ENCODE measurements around the gene MTFR1L.

The MTFR1L gene

DNA sequence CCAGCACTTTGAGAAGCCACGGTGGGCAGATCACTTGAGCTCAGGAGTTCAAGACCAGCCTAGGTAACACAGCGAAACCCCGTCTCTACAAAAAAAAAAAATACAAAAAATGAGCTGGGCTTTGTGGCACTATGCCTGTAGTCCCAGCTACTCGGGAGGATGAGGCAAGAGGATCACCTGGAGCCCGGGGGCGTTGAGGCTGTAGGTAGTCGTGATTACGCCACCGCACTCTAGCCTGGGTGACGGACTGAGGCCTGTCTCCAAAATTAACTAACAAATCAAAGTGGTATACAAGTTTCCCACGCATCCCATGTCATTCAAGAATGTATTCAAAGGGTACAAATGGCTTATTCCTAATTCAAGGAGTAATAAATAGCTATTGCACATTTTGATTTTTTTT lies 37.1 kb downstream of the MTFR1L start:
- no peak for DNase-seq (ENCODE audit: extremely low spot score, insufficient read length, low read depth)
- no peak for FAIRE-seq

DNA sequence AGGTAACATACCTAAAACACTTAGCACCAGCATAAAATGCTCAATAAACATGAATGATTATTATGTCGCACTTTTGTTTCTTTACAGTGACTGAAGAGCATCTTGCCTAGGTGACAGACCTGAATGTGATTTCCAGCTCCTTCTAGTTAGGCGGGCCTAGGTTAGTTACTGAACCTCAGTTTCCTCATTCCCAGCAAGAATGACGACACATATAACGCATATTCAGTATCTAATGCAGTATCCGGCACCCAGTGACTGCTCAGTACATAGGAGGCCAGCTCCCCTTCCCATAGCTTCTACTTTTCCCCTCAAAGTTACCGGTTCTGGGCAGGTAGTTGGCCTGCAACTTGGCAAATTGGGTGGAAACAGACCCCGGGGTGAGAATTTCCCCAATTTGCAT lies 38.7 kb downstream of the MTFR1L start:
- no peak for FAIRE-seq
- no peak for DNase-seq (ENCODE audit: extremely low spot score, insufficient read length, low read depth)

DNA sequence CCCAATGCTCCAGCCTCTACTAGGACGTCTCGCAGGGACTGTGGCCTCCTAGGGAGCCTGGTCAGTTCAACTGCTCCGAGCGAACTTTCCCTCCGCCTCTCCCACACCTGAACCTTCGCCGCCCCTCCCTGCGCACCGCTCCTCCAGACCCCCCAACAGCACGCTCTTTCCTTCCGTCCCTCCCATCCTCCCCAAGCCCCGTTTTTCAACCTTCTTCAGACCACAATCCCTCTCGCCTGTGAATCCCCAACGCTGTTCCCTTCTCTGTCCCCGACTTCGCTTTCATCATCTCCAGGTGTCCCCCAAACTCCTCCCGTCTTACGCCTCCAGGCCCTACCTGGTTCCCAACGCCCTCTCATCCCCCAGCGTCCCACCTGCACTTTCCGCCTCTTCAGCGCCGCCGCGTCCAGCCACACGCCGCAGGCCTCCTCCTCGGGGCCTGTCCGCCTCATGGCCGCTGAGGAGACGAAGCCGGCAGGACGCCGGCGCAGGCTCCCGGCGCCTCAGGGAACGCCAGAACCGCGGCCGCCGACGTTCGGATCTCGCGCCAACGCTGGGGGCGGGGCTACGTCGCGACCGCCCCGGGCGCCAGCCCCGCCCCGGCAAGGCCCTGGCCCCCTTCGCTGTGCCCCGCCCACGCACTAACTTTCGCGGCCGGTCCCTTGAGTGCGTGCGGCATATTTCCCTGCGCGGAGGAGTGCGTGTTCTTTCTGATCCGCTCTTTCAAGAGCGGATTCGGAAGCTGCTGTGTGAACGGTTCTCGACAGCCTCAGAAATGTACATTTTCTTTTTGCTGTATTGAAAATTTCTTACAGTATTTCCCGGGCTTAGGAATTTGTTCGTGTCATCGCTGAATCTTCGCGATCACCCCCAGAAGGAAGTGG lies 39.4 kb downstream of the MTFR1L start, which contains the start of gene AUNIP:
Gene AUNIP, minus strand, starts transcription at position 552 of the 884 bp plus-strand sequence. Its CDS starts 100 bp downstream, at position 452.
- FAIRE-seq (peak; percentile 93), DNase-seq (ENCODE audit: extremely low spot score, insufficient read length, low read depth) (peak; percentile 96)

DNA sequence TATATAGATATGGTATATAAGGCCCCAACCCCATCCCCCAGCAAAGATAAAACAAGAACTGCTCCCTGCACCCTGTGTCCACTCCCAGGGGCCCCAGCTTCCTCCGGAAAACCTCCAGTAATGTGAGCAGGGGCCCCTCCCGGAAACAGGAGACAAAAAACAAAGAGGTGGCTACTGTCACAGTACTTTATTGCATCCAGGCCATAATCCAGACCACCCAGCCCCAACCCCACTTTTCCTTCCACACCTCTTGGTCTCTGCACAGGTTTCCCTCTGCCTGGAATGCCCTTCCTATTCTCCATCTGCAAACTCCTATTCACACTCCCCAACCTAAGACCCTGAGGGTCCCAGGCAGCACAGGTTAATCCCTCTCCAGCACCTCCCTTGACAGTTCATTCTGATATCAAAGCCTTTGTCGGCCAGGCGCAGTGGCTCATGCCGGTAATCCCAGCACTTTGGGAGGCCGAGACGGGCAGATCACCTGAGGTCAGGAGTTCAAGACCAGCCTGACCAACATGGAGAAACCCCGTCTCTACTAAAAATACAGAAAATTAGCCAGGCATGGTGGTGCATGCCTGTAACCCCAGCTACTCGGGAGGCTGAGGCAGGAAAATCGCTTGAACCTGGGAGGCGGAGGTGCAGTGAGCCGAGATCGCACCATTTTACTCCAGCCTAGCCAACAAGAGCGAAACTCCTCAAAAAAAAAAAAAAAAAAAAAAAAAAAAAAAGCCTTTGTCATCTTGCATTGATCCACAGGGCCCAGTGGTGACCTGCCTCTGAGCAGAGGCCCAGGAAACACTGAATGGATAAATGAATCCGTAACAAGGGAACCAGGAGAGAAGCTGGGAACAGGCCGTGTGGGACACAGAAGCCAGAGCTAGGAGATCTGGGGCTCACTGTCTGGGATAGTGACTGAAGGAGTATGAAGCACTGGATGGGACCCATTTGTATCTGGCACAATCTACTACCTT lies 41.8 kb downstream of the MTFR1L start:
- DNase-seq (ENCODE audit: extremely low spot score, insufficient read length, low read depth) (no peak), FAIRE-seq (no peak)

DNA sequence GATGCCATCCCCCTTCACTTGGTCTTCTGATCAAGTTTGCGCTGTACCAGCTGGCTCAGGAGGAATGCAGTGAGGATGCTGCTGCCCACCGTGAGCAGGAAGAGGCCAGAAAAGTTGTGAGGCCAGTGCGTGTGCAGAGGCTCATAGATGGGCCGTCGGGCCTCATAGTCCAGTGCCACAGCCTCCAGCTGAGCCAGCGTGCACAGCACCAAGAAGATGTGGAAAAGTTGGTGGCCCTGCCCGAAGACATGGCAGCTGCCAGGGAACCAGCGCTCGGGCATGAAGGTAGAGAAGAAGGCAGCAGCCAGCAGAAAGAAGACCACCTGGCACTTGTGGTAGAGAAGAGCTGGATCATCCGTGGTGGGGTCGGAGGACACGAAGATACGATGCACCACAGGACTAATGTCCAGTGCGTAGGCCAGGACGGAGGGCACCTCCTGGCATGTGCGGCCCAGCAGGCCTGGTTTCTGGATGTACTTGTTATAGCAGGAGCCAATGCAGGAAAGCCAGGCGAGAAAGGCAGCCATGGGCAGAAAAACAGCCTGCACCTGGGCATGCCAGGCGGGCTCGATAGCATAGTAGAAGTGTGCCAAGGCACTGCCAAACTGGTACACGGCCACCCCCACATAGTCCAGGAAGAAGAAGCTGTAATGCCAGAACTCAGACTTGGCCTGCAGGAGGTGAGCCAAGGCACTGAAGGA lies 43.2 kb downstream of the MTFR1L start:
- FAIRE-seq = no peak
- no peak for DNase-seq (ENCODE audit: extremely low spot score, insufficient read length, low read depth)

DNA sequence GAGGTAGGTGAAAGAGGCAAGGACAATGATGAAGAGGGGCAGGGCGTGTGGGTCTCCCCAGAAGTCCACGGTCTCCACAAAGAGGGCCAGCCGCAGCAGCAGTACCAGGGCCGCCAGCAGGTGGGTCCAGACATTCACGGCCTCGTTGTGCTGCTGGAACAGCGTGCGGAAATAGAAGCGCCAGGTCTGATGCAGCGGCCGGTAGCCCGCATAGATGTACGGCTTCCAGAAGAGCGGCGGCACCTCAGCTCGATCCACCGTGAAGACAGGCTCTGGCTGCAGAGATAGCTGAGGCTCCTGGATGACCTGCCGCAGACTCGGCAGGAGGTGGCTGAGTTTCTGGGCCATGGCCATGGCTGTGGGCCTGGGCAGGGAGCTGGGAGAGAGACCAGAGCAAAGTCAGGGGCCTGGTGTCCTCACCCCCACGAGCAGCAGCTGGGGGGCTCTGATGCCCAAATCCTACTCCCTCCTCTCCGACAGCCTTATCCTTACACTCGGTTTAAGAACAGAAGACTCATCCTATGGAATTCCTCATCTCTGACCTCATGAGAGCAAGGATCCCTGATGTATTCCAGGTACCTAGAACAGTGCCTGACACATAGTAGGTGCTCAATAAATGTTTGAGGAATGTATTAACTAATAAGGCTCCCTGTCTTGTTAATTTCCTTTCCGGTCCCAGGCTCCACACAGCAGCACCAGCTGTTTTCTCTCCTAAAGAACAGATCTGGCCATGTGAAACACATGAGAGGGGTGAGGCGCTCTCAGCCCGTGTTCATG lies 43.9 kb downstream of the MTFR1L start:
- no peak for DNase-seq (ENCODE audit: extremely low spot score, insufficient read length, low read depth)

DNA sequence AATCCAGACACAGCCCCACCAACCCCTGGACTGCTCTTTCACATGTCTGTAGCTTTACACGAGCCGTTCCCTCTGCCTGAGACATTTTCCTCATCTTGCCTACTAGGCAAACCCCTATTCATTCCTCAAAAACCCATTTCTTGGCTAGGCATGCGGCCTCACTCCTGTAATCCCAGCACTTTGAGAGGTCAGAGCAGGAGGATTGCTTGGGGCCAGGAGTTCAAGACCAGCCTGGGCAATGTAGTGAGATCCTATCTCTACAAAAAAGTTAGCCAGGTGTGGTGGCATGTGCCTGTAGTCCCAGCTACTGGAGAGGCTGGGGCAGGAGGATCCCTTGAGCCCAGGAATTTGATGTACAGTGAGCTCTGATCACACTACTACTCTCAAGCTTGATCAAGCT lies 44.7 kb downstream of the MTFR1L start:
- DNase-seq (ENCODE audit: extremely low spot score, insufficient read length, low read depth) = no peak
- FAIRE-seq = no peak

More for the DNA sequence above, 43.9 kb downstream of the MTFR1L start:
- no peak for FAIRE-seq

DNA sequence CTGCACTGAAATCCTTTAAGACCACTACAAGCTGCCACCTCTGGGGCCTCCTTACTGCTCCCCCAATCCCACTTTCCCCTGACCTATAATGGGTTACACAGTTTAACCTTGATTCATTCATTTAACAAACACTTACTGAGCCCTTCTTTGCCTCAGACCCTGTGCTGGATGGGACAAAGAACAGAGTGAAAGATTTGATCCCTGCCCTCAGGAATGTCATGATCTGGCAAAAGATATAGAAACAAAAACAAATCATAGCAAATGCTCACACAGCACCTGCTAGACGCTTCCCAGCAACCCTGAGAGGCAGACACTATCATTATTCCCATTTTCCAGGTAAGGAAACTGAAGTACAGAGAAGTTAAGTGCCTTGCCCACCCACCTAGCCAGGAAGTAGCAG lies 46.5 kb downstream of the MTFR1L start:
- no peak for FAIRE-seq

DNA sequence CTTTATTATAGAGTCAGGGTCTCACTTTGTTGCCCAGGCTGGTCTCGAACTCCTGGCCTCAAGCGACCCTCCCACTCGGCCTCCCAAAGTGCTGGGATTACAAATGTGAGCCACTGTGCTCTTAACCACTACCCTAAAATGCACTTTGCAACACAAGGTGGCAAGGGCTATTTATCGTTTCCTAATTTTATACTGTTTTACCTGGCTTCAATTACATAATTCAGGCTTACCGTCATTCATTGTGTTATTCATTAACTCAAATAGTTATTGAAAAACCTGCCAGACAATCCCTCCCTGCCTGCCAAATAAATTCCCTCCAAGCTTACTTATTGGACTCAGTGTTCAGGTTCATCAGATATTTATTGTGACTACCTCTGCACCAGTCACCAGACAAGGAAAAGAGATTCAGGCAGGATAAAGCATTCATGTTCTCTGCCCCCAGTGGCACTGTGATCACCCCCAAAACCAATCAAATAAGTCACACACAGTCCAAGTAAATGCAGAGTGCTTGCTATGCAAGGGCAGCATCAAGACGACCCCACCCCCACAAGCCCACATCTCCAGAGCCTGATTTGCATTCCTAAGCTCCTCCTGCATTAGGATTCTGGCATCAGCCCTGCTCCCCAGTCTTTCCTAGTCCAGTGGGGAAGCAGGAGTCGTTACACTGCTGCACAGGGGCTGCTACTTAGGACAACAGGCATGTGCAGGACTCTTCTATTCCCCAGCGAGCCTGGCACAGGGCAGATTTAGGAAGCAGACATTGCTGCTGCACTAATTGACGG lies 47.6 kb downstream of the MTFR1L start:
- FAIRE-seq (no peak), DNase-seq (ENCODE audit: extremely low spot score, insufficient read length, low read depth) (no peak)

More for the DNA sequence above, 46.5 kb downstream of the MTFR1L start:
- DNase-seq (ENCODE audit: extremely low spot score, insufficient read length, low read depth) = no peak

DNA sequence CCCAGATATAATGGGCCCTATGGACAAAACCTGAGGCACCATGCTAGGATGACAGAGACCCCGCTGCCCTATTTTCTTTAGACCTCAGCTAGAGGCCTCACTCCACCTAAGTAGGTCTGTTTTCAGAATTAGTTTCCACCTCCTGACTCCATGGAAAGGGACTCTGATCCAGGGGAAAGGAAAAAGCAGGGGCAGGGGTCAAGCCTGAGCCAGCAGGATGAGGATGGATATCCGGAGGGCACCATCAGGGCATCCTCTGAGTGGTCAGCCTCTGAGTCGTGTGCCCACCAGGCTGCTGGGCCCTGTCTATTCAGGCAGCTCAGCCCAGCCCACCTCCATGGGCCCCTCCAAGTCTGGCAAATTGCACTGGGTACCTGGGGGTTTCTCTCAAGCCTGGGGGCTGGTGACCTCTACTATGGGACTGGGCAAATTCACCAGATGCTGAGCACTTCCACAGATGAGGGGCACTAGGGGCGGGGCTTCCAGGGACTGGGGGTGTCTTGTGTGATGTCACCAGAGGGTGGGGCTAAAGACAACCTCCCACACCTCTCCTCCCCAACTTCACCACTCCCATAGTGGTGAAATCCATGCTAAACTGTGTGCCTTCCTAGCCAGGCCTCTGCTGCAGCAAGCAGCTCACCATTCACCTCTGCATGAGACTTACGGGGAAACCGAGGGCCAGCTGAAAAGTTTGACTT lies 50.3 kb downstream of the MTFR1L start:
- no peak for DNase-seq (ENCODE audit: extremely low spot score, insufficient read length, low read depth)
- FAIRE-seq = no peak

DNA sequence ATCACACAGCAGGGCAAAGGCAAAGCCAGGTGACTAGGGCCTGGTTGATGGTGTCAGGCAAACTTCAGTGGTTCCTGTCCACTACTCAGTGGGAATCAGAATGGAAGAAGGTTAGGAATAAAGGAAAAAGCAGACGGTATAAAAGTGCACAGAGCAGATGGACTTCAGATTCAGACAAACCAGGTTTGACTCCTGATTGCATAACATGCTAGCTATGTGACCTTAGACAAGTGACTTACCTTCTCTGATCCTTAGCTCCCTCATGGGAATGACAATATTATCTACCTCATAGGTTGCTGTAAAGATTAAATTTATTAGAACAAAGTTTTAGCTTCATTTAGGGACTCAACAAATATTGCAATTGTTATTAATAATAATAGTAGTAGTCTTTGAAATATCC lies 50.9 kb downstream of the MTFR1L start:
- DNase-seq (ENCODE audit: extremely low spot score, insufficient read length, low read depth) = no peak
- FAIRE-seq = no peak

DNA sequence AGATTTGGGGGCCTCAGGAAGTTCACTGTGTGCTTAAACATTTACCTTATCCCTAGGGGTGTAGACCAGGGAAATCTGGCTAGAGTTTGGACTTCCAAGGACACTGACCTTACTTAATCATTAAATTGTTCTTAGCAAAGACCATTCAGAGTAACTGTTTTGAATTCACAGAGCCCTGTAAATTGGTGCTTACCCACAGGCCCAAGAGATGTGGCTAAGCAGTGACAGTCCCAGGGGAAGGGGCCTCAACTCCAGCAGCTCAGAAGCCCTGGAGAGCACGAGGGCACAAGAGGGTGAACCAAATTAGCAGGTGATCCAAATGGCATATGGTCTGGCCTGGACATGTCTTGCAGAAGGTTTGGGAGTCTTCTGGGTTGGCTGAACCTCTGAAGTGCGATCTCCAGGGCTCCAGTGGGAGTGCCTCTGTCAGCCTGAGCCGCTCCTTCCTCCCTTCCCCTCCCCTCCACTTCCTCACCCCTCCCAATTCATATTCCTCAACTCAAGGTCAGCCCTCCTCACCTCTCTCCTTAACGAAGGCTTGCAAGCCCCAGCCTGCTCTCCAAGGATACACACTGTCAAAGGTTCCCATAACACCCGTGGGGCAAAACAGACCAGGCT lies 51.4 kb downstream of the MTFR1L start:
- DNase-seq (ENCODE audit: extremely low spot score, insufficient read length, low read depth) (no peak), FAIRE-seq (no peak)

DNA sequence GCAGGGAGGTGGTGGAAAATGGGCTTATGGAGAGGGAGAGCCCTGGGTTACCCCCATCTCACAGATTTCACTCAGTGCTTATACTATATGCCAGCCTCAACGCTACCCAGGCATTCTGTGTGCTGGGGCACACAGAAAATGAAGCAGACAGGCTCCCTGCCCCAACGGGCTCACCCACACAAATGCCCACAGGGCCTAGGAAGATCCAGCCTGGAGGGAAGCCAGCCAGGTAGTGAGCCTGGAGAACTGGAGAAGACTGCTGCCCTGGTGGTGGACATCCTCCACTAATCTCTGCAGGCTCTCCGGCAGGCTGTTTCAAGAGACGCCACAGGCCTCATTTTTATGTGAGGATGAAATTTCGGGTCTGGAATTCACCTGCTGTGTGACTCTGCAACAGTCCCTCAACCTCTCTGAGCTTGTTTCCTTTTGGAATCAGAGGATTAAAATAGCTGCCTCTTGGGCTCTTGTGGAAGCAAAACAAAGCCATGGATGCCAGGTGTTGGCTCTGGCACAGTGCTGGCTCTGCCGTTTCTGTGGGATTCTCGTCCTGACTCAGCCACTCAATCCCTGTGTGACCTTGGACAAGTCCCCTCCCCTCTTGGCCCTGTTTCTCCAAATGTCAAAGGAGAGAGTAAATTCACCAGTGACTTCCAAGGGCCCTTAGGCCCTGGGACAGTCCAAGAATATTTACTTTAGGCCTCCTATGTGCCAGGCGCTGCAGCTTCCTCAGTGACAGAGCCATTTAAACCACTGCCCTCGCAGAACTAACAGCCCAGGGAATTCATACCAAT lies 52.1 kb downstream of the MTFR1L start:
- FAIRE-seq = no peak

DNA sequence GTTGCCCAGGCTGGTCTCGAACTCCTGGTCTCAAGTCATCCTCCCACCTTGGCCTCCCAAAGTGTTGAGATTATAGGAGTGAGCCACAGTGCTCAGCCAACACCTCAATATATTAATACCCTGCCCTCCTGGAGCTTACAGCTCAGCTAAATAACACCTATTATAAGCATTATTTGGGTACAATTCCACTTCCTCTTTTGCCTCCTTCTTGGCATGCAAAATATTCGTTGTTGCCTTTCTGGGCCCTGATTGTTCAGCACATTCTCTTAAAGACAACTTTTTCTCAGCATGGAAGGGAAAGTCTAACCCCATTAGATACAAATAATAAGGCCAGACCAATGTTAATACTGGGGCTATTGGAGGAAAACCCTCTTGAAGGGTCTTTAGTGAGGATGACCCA lies 53.0 kb downstream of the MTFR1L start:
- FAIRE-seq = no peak
- no peak for DNase-seq (ENCODE audit: extremely low spot score, insufficient read length, low read depth)

More for the DNA sequence above, 52.1 kb downstream of the MTFR1L start:
- no peak for DNase-seq (ENCODE audit: extremely low spot score, insufficient read length, low read depth)

DNA sequence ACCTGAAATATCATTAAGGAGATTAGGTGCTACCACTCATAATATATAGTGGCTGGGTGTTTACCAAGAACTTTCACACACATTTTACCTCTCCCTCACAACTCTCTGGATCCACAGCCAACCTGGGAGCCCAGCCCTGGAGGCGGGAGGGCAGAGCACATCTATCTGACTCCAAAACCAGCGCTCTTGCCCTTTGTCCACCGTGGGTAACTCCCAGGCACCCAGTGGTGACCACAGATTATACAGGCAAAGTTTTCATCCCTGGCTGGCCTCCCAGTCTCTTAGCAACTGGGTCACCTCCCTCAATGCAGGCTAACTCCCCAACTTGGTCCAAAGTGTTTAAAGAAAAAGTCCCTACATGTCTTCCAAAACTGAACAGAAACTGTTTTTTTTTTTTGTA lies 53.4 kb downstream of the MTFR1L start:
- no peak for DNase-seq (ENCODE audit: extremely low spot score, insufficient read length, low read depth)
- no peak for FAIRE-seq

DNA sequence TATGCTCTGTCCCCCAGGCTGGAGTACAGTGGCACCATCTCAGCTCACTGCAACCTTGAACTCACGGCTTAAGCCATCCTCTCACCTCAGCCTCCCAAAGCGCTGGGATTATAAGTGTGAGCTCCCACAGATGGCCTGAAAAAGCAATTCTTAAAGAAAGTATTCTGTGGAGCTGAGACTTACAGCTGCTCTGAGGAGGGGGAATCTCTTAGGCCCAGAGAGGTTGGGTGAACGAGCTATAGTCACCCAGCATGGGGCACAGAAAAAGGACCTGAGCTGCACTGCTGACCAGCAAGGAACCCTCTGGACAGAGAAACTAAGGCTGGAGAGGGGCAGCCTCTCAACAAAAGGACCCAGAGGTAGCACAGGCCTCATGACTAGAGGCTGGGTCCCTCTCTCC lies 54.5 kb downstream of the MTFR1L start:
- DNase-seq (ENCODE audit: extremely low spot score, insufficient read length, low read depth) (no peak), FAIRE-seq (no peak)

DNA sequence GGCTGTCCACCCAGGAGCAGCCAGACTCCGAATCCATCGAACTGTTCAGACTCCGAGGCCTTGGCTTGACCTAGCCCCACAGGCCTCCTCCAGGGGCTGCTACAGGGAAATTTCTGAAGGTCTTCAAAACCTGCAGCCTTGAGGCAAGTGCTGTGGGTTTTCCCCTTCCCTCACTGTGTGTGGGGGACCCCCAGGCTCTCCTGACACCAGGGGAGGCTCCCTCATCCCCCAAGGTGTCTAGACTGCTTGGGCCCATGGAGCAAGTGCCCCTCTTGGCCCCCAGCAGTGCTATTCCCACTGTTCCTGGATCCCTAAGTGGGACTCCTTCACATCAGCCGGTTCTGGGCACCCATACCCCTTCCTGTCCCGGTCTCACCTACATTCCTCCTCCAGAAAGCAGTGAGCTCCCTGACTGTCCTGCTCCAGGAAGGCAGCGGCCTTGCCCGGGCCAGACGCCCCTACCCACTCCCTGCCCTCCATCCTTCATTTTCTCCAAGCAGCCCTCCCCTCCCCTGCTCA lies 54.9 kb downstream of the MTFR1L start:
- no peak for FAIRE-seq

More for the DNA sequence above, 54.9 kb downstream of the MTFR1L start:
- no peak for DNase-seq (ENCODE audit: extremely low spot score, insufficient read length, low read depth)
